Stimulated activated memory B cell treated with anti-CD40 and anti-IgM and Interleukin-4, amounts not matched to agents 10 μg/mL and 1 μg/mL and 100 μg/mL, for 72 hours (primary cell): ENCODE results near the gene CYP2F1.
"Not testable (repeated sequence)": the region's sequence is repeated elsewhere in the genome, so short reads cannot be mapped to it uniquely, and the experiment has no call there.

Experiments
- ATAC-seq: fragments of 150-1000 bp; cut with Tn5 transposase; 2 replicates; pipeline ENCODE4 v1.10.0; 2021
- H3K27ac Mint-ChIP-seq: one replicate; pipeline ENCODE4 v1.8.0; 2022; ENCODE audit warnings: mild to moderate bottlenecking, mixed read lengths
- H3K27me3 Mint-ChIP-seq: one replicate; pipeline ENCODE4 v1.8.0; 2022; ENCODE audit warnings: mixed read lengths
- H3K36me3 Mint-ChIP-seq: one replicate; pipeline ENCODE4 v1.8.0; 2022; ENCODE audit warnings: mixed read lengths
- H3K4me1 Mint-ChIP-seq: one replicate; pipeline ENCODE4 v1.8.0; 2022; ENCODE audit warnings: mixed read lengths
- H3K4me3 Mint-ChIP-seq: one replicate; pipeline ENCODE4 v1.8.0; 2022; ENCODE audit warnings: mild to moderate bottlenecking, moderate library complexity, mixed read lengths
- H3K9me3 Mint-ChIP-seq: one replicate; pipeline ENCODE4 v1.8.0; 2022; ENCODE audit warnings: mixed read lengths

Gene CYP2F1

DNA sequence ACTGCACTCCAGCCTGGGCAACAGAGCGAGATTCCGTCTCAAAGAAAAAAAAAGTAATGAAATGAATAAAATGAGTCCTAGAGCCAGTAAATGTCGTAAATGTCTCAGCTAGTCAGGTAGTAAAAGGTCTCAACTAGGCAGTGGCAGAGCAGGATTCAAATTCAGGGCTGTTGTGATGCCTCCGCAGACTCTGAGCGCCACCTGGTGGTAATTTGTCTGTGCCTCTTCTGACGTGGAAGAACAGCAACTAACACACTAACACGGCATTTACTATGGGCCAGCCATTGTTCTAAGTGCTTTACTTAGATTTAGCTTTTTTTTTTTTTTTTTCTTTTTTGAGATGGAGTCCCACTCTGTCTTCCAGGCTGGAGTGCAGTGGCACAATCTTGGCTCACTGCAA is 30.2 kb downstream of the CYP2F1 start:
- no peaks in the 10 kb centered on the region for H3K36me3 Mint-ChIP-seq

DNA sequence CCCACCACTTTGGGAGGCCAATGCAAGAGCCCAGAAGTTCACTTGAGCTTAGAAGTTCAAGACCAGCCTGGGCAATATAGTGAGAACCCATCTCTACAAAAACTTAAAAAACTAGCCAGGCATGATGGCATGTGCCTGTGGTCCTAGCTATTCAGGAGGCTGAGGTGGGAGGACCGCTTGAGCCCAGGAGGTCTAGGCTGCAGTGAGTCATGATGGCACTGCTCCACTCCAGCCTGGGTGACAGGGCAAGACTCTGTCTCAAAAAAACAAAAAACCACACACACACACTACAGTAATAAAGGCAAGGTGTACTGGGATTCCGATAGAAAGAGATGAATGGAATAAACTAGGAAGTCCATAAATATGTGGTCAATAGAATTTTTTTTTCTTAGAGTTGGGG is 35.6 kb downstream of the CYP2F1 start:
- Mint-ChIP-seq H3K4me3 (no peak overlapping the region), H3K9me3 (no peaks in the 10 kb centered on the region), H3K27me3 (peaks cover 19% of the 10 kb centered on the region), H3K4me1 (no peaks in the 10 kb centered on the region), H3K36me3 (no peaks in the 10 kb centered on the region), H3K27ac (no peak overlapping the region)
- ATAC-seq: no peak

More for the DNA sequence above, 30.2 kb downstream of the CYP2F1 start:
- H3K27ac Mint-ChIP-seq: no peak overlapping the region
- no peak overlapping the region for H3K4me3 Mint-ChIP-seq
- peaks cover 19% of the 10 kb centered on the region for H3K27me3 Mint-ChIP-seq
- no peaks in the 10 kb centered on the region for H3K4me1 Mint-ChIP-seq
- peak; percentile 70 for ATAC-seq
- no peaks in the 10 kb centered on the region for H3K9me3 Mint-ChIP-seq

DNA sequence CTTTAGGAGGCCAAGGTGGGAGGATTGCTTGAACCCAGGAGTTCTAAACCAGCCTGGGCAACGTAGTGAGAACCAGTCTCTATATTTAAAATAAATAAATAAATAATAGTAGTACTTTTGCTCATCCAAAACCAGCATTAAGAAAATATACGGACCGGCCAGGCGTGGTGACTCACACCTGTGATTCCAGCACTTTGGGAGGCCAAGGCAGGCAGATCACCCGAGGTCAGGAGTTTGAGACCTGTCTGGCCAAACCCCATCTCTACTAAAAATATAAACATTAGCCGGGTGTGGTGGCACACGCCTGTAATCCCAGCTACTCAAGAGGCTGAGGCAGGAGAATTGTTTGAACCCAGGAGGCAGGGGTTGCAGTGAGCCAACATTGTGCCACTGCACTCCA is 36.8 kb downstream of the CYP2F1 start:
- H3K4me1 Mint-ChIP-seq, H3K9me3 Mint-ChIP-seq, ATAC-seq, H3K36me3 Mint-ChIP-seq, H3K27ac Mint-ChIP-seq, H3K4me3 Mint-ChIP-seq: not testable (repeated sequence)
- H3K27me3 Mint-ChIP-seq: peaks cover 18% of the 10 kb centered on the region

DNA sequence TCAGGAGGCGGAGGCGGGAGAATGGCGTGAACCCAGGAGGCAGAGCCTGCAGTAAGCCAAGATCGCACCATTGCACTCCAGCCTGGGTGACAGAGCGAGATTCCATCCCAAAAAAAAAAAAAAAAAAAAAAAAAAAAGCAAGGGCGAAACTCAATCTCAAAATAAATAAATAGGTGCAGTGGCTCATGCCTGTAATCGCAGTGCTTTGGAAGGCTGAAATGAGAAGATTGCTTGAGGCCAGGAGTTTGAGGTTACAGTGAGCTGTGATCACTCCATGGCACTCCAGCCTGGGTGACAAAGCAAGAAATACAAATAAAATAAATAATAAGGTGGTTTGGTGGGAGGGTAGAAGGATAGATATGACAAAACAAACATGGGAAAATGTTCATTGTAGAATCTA is 39.8 kb downstream of the CYP2F1 start:
- no peak for ATAC-seq
- Mint-ChIP-seq H3K36me3 (no peaks in the 10 kb centered on the region), H3K27ac (no peak overlapping the region)

DNA sequence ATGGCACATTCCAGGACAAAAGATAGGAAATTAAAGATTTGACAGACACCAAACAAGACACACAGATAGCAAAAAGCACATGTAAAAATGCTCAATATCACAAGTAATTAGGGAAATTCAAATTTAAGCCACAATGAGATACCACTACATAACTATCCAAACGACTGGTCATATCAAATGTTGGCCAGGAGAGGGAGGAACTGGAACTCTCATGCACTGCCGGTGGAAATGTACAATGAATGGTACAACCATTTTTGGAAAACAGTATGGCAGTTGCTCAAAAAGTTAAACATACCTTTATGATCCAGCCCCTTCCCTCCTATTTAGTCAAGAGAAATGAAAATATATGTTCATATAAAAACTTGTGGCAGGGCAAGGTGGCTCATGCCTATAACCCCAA is 42.0 kb downstream of the CYP2F1 start:
- no peak overlapping the region for H3K27ac Mint-ChIP-seq
- no peak for ATAC-seq

More for the DNA sequence above, 39.8 kb downstream of the CYP2F1 start:
- Mint-ChIP-seq H3K27me3 (no peaks in the 10 kb centered on the region), H3K9me3 (no peaks in the 10 kb centered on the region), H3K4me3 (no peak overlapping the region), H3K4me1 (no peaks in the 10 kb centered on the region)

DNA sequence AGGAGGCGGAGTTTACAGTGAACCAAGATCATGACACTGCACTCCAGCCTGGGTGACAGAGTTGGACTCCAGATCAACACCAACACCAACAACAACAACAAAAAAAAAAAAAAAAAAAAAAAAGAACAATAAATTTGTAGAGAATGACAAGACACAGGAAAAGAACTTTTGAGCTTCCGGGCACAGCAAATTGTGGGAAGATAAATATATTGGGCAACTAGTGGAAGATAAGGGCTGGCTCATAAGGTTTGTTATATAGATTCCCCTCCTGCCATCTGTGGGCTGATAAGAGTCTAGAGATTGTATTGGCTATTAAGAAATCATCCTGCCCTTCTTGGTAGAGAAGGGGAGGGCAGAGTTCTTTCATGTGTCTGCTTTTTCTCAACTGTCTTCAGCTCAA is 45.6 kb downstream of the CYP2F1 start:
- no peak overlapping the region for H3K27ac Mint-ChIP-seq
- H3K9me3 Mint-ChIP-seq: peaks cover 3% of the 10 kb centered on the region
- no peaks in the 10 kb centered on the region for H3K27me3 Mint-ChIP-seq
- H3K4me1 Mint-ChIP-seq: no peaks in the 10 kb centered on the region
- ATAC-seq: no peak
- no peaks in the 10 kb centered on the region for H3K36me3 Mint-ChIP-seq
- no peak overlapping the region for H3K4me3 Mint-ChIP-seq

More for the DNA sequence above, 42.0 kb downstream of the CYP2F1 start:
- Mint-ChIP-seq H3K27me3 (no peaks in the 10 kb centered on the region), H3K9me3 (peaks cover 3% of the 10 kb centered on the region), H3K36me3 (no peaks in the 10 kb centered on the region), H3K4me3 (no peak overlapping the region), H3K4me1 (no peaks in the 10 kb centered on the region)

DNA sequence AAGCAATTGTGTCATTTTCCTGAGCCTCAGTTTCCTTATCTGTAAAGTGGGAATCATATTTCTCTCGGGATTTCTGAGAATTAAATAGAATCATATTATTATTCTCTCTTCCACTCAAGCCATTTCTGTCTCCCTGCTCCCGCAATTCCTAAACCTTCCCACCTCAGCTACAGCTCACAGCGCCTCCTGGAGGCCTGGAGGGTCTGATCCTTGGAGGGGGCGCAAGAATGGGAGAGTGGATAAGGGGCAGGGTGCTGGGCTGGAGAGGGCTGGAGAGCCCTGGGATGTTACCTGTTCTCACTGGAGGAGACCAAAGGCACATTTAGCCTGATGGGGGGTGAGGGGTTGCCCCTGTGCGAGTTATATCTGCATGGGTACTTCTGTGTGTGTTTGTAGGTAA is 47.7 kb downstream of the CYP2F1 start:
- Mint-ChIP-seq H3K27me3 (no peaks in the 10 kb centered on the region), H3K36me3 (no peaks in the 10 kb centered on the region)
- ATAC-seq: no peak

DNA sequence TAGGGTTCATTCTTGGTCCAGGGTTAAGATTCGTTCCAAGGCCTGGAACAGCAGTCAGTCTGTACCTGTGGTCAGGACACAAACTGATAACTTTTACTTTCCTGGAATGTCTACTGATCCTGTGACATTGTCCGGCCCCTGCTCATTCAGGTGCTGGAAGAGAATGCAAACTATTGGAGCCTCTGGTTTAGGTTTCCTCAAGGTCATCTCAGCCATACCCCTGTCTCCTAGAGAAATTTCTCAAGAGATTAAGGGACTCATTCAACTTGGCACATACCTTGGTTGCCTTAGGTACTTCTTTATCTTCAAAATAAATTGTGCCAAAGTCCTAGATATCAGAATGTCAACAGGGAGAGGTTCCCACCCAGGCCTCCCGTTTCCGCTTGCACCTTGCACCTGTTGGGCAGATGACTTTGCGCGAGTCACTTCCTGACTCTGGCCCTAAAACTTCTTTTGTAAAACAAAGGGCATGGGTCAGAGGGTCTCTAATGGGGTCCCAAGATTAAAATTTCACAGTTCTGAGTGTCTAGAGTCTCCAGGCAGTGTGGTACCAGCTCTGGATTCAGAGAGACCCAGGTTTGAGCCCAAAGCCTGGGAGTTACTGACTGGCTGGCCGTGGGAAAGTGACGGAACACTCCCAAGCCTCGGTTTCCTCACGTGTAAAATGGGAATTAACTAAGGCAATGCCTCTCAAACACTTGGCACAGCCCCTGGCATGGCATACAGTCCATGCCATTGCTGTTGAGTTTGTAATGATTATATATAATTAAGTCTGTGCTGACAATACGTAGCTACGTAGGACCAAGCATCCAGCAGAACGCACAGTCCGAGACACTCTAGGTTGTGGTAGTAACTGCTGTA is 52.9 kb downstream of the CYP2F1 start:
- H3K4me1 Mint-ChIP-seq: no peaks in the 10 kb centered on the region
- H3K4me3 Mint-ChIP-seq: no peak overlapping the region
- no peak for ATAC-seq
- H3K27ac Mint-ChIP-seq: no peak overlapping the region
- H3K36me3 Mint-ChIP-seq: no peaks in the 10 kb centered on the region
- H3K9me3 Mint-ChIP-seq: no peaks in the 10 kb centered on the region
- H3K27me3 Mint-ChIP-seq: peaks cover 10% of the 10 kb centered on the region

More for the DNA sequence above, 47.7 kb downstream of the CYP2F1 start:
- Mint-ChIP-seq H3K4me3 (no peak overlapping the region), H3K4me1 (no peaks in the 10 kb centered on the region), H3K9me3 (peaks cover 3% of the 10 kb centered on the region), H3K27ac (no peak overlapping the region)

DNA sequence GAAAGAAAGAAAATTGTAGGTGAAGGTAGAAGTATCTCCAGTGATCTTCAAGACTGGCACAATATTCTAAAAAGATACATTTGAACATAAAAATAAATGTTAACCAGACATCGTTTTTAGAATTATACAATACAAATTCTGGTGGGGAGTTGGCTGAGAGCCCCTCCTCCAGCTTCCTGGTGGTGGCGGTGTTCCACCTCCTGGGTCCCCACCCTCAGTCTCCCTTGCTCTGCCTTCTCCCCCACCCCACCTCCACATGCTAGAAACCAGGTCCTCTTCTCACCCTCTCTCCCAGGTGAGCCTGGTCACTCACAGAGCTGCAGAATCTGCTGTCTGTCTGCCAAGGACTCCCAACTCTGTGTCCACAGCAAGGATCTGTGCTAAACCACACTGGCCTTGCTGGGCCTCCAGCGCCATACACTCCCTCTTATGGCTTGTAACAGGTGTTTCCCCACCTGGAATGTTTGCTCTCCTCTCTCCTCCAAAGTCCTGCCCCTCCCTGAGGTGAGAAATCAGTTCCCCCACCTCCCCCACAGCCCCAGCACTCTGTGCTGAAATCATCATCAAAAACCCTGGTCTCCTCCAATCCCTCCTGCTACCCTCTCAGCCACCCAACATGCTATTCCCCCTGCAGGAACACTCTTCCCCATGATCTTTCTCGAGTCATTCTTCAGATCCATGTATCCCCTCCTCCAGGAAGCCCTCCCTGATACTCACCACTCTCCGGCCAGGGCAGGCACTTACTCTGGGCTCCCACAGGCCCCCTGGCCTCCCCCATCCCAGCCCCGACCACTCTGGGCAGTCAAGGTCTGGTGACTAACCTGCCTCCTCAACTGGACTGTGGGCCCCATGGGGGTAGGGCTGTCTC is 58.3 kb downstream of the CYP2F1 start:
- Mint-ChIP-seq H3K27ac (no peak overlapping the region), H3K27me3 (peaks cover 34% of the 10 kb centered on the region), H3K4me1 (peaks cover 8% of the 10 kb centered on the region), H3K9me3 (no peaks in the 10 kb centered on the region), H3K4me3 (no peak overlapping the region), H3K36me3 (no peaks in the 10 kb centered on the region)
- ATAC-seq: peak; percentile 20

DNA sequence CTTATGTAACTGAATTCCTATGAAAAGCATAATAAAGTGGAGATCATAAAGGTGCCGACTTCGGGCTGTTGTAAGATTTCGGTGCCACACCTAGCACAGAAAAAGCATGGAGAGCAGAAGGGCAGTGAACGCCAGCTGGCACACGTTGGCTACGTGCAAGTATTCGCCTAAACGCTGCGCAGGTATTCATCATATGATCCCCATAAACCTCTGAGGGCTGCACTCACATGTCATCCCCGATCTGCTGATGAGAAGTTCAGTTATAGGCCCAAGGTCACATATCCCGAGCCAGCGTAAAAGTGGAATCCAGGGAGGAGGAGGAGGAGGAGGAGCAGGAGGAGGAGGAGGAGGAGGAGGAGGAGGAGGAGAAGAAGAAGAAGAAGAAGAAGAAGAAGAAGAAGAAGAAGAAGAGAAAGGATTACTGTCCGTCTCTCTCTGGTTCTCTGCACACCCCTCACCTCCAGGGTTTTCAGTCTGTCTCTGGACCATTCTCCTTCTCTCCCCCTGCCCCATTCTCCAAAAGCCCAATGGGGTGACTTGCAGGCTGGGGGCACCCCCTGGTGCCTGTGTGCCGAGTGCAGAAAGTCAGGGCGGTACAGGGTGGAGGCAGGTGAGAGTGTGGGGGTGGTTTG is 60.2 kb downstream of the CYP2F1 start:
- no peaks in the 10 kb centered on the region for H3K9me3 Mint-ChIP-seq
- no peaks in the 10 kb centered on the region for H3K36me3 Mint-ChIP-seq
- peaks cover 25% of the 10 kb centered on the region for H3K27me3 Mint-ChIP-seq
- H3K27ac Mint-ChIP-seq: no peak overlapping the region
- no peak for ATAC-seq
- no peak overlapping the region for H3K4me3 Mint-ChIP-seq
- peaks cover 8% of the 10 kb centered on the region for H3K4me1 Mint-ChIP-seq

DNA sequence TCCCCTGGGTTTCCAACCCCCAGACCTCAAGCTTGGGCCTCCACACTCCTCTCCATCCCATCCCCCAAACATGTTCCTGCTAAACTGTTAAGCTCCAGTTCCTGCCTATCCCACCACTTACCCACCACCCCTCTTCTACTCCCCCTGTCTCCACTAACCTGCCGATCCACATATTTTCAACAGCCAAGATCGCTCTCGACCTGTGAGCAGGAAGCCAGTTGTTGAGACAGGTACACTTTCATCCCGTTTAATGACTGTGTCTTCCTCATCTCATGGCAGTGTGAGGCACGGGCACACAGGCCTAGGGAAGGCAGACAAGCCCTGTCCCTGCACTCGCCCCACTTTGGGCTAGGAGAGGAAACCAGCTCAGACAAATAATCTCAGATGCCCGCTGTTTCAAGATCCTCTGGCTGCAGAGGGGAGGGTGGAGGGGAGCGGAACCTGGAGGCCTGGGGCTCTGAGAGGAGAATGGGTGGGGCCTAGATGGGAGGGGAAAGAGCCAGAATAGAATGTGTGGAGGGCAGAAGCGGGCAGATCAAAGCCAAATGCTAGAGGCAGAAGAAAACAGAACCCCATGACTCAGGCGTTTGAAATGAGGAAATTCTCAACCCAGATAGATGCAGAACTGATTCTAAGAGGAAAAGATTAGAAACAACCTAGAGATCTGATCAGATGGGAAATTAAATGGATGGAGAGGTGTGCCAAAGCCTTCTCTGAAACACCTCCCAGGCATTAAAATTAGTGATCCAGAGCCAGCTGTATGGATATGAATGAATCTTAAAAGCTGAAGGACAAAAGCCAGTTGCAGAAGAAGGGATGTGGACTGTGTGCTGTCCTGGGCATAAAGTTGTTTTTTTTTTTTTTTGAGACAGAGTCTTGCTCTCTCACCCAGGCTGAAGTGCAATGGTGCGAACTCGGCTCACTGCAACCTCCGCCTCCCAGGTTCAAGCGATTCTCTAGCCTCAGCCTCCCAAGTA is 61.9 kb downstream of the CYP2F1 start:
- peaks cover 8% of the 10 kb centered on the region for H3K4me1 Mint-ChIP-seq
- H3K9me3 Mint-ChIP-seq: no peaks in the 10 kb centered on the region
- no peaks in the 10 kb centered on the region for H3K36me3 Mint-ChIP-seq
- no peak overlapping the region for H3K27ac Mint-ChIP-seq
- ATAC-seq: peak; percentile 43
- H3K4me3 Mint-ChIP-seq: no peak overlapping the region
- peaks cover 24% of the 10 kb centered on the region for H3K27me3 Mint-ChIP-seq
